ENCODE data around the gene UGT1A6. TPM values are rescaled to one million over a fixed set of nuclear protein-coding genes. Genes with fewer than 3 reads are reported as not detected.

UGT1A6 gene
- total RNA-seq, 2 donors from 2014 or later = not detected

- no peak overlapping the region for H3K4me3 ChIP-seq (ENCODE audit: low read length)
- H3K27me3 ChIP-seq (ENCODE audit: control insufficient read depth, insufficient read depth, low read length, poor library complexity, severe bottlenecking) = peaks cover 14% of the 10 kb centered on the region
- no peak overlapping the region for H3K4me3 Mint-ChIP-seq
- H3K4me1 ChIP-seq (ENCODE audit: control insufficient read depth, insufficient read depth, low read length) = no peaks in the 10 kb centered on the region
- H3K27ac Mint-ChIP-seq = no peak overlapping the region
- no peaks in the 10 kb centered on the region for H3K9me3 Mint-ChIP-seq
- H3K4me1 Mint-ChIP-seq = no peaks in the 10 kb centered on the region
- DNase-seq = no peak
- no peak for TF ChIP-seq CTCF (conservative IDR thresholded peaks at IDR 0.05)
- H3K9me3 ChIP-seq (ENCODE audit: control insufficient read depth, low read length) = no peaks in the 10 kb centered on the region
- H3K27ac ChIP-seq (ENCODE audit: low read depth, low read length) = no peak overlapping the region
- no peak overlapping the region for H3K9ac ChIP-seq (ENCODE audit: extremely low read depth, low read length, poor library complexity, severe bottlenecking)
- H3K27me3 Mint-ChIP-seq (ENCODE audit: insufficient read depth) = peaks cover 7% of the 10 kb centered on the region
- no peaks in the 10 kb centered on the region for H3K36me3 ChIP-seq (ENCODE audit: control insufficient read depth, insufficient read depth, low read length)
- WGBS, 2 experiments (ENCODE audit: insufficient coverage in 1 of 2, insufficient read length in 1 of 2) = 93% methylated on average over 9 to 10 of the region's 10 CpGs
- no peaks in the 10 kb centered on the region for H3K36me3 Mint-ChIP-seq (ENCODE audit: low read depth)
These were observed 36.2 kb upstream of the UGT1A6 start for GRCh38 chr2:233656443-233656842.

GRCh38 chr2:233658610-233659009 lies 34.1 kb upstream of the UGT1A6 start:
- Histone ChIP-seq H3K27ac (ENCODE audit: low read depth, low read length) (no peak overlapping the region), H3K4me3 (ENCODE audit: low read length) (no peak overlapping the region), H3K36me3 (ENCODE audit: control insufficient read depth, insufficient read depth, low read length) (no peaks in the 10 kb centered on the region), H3K9me3 (ENCODE audit: control insufficient read depth, low read length) (no peaks in the 10 kb centered on the region), H3K9ac (ENCODE audit: extremely low read depth, low read length, poor library complexity, severe bottlenecking) (no peak overlapping the region), H3K4me1 (ENCODE audit: control insufficient read depth, insufficient read depth, low read length) (no peaks in the 10 kb centered on the region), H3K27me3 (ENCODE audit: control insufficient read depth, insufficient read depth, low read length, poor library complexity, severe bottlenecking) (peaks cover 14% of the 10 kb centered on the region)
- H3K36me3 Mint-ChIP-seq (ENCODE audit: low read depth) = no peaks in the 10 kb centered on the region
- H3K4me1 Mint-ChIP-seq = no peaks in the 10 kb centered on the region
- peaks cover 7% of the 10 kb centered on the region for H3K27me3 Mint-ChIP-seq (ENCODE audit: insufficient read depth)
- H3K4me3 Mint-ChIP-seq = no peak overlapping the region
- TF ChIP-seq CTCF (conservative IDR thresholded peaks at IDR 0.05) = no peak
- H3K9me3 Mint-ChIP-seq = peaks cover 3% of the 10 kb centered on the region
- DNase-seq = no peak
- no peak overlapping the region for H3K27ac Mint-ChIP-seq

GRCh38 chr2:233663911-233664310 lies 28.8 kb upstream of the UGT1A6 start:
- Mint-ChIP-seq H3K9me3 (peaks cover 7% of the 10 kb centered on the region), H3K4me1 (no peaks in the 10 kb centered on the region), H3K36me3 (ENCODE audit: low read depth) (no peaks in the 10 kb centered on the region), H3K27ac (no peak overlapping the region), H3K4me3 (no peak overlapping the region), H3K27me3 (ENCODE audit: insufficient read depth) (peaks cover 12% of the 10 kb centered on the region)
- Histone ChIP-seq H3K27ac (ENCODE audit: low read depth, low read length) (no peak overlapping the region), H3K9me3 (ENCODE audit: control insufficient read depth, low read length) (no peaks in the 10 kb centered on the region), H3K4me1 (ENCODE audit: control insufficient read depth, insufficient read depth, low read length) (no peaks in the 10 kb centered on the region), H3K4me3 (ENCODE audit: low read length) (no peak overlapping the region), H3K9ac (ENCODE audit: extremely low read depth, low read length, poor library complexity, severe bottlenecking) (no peak overlapping the region), H3K36me3 (ENCODE audit: control insufficient read depth, insufficient read depth, low read length) (no peaks in the 10 kb centered on the region), H3K27me3 (ENCODE audit: control insufficient read depth, insufficient read depth, low read length, poor library complexity, severe bottlenecking) (peaks cover 14% of the 10 kb centered on the region)
- DNase-seq = no peak
- no peak for TF ChIP-seq CTCF (conservative IDR thresholded peaks at IDR 0.05)
- 61 to 100% methylated on average over 1 of the region's 1 CpG for WGBS, 2 experiments (ENCODE audit: insufficient coverage in 1 of 2, insufficient read length in 1 of 2)
